Measurements from ENCODE around the gene MEGF10. TPM values are rescaled to one million over a fixed set of nuclear protein-coding genes. Genes with fewer than 3 reads are reported as not detected.

MEGF10 gene
- total RNA-seq, 1 donor from 2014 or later: 0.32 TPM

DNA sequence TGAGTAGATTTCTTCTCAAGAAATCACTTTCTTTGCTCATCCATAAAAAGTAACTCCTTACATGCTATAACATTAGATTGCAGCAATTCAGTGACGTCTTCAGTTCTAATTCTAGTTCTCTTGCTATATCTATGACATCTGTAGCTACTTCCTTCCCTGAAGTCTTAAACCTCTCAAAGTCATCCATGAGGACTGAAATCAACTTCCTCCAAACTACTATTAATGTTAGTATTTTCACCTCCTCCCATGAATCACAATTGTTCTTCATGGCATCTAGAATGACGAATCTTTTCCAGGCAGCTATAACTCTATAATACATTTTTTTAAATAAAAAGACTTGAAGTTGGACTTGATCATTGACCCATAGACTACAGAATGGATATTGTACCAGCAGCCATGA is 180.6 kb downstream of the MEGF10 start:
- DNase-seq (ENCODE audit: low spot score): no peak
- intact Hi-C loops (cut with DNase I): no loop called here

DNA sequence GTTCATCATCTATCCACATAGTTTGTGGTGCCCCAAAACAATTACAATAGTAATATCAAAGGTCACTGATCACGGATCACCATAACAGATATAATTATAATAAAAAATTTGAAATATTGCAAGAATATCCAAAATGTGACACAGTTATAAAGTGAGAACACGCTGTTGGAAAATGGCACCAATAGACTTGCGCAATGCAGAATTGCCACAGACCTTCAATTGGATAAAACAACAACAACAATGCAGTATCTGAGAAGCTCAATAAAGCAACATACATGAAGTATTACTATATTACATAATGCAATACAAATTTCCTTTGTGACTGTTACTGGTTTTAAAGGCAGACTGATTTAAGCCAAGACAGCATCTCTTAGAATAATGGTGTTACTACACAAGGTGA is 182.1 kb downstream of the MEGF10 start:
- no peak for DNase-seq (ENCODE audit: low spot score)
- intact Hi-C loops (cut with DNase I): no loop called here

DNA sequence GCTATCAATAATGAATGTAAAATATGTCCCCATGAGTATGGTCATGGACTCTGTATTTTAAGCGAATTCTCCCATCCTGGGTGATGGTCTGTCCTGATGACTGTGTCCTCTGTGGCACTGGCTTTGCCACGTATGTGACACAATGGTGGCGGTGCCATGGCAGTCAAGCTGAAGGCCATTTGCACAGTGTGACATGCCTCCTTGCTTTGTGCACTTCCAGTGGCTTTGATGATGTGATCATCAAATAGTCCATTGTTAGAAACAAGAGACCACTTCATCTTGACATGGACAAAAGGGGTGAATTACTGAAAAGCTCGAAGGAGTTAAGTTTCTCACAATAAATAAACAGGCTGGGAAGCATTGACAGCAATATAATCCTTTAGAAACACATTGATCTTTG is 195.9 kb downstream of the MEGF10 start:
- intact Hi-C loops (cut with DNase I): no loop called here
- DNase-seq (ENCODE audit: low spot score): no peak

DNA sequence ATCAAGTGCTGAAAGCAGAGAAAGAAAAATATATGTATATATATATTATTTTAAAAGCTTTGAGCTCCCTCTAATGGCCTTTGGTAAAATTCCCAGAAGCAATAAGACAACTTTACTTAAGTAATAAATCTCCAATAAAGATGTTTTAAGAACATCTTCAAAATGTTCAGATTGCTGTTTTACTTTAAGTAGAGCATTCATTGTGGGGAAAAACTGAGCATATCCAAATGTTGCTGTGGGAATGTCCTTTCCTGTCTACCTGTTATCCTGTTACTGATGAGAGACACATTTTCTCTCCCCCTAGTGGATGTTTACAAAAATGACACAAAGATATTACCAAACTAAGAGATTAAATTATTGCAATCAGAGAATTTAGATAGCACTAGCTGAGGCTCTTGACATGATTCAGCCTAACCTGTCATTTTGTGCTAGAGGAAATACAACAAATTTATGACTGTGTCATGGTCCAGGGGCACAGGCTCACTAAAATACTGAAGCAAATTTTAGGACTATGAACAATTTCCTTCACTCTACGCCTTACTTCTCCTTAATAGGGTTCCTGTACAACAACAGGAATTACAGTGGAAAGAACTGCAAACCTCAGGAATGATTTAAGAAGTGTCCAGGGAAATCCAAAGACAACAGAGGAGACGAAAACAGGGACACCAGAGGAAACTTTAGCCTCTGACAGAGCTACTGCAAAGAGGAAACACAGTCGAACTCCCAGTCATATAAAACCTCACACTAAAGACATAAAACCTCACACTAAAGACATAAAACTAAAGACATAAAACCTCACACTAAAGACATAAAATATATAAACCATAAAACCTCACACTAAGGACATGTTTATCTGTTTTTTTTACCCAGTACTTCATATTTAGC is 202.5 kb downstream of the MEGF10 start:
- intact Hi-C loops (cut with DNase I): loop anchor here (5.0 kb wide), 2 partner anchors 201 to 656 kb away; partner anchors contain the start of gene MEGF10
- no peak for DNase-seq (ENCODE audit: low spot score)

DNA sequence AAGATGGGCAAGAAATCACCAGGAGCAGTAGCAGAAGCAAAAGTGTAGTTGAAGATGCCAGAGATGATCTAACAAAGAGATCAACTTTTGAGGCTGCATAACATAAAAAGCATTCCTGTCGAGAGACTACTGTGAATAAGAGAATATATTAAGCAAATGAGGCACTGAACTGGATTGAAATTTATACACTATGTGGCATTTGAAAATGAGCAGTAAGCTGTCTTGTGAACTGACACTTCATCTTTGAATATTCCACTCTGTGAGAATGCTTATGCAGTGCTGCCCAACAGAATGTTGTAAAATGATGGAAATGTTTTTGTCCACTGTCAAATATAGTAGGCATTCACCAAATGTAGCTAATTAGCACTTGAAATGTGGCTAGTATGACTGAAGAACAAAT is 208.0 kb downstream of the MEGF10 start:
- intact Hi-C loops (cut with DNase I): no loop called here
- no peak for DNase-seq (ENCODE audit: low spot score)

DNA sequence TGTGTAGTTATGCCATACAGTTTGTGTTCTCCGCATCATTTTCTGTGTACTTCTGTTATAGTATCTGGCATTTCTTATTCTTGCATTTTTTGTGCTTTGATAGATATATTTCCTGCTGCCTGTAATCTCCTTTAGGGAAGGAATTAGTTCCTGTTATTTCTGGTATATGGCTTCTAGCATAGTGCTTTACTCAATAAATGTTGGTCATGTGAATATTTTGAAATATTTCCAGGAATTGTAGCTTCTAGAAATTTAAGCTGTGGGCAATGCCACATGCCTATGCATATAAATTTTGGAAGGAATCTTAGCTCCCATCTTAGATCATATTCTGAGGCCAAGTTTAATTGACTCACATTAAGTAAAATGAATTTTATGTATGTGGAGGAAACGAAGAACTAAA is 215.3 kb downstream of the MEGF10 start:
- intact Hi-C loops (cut with DNase I): no loop called here
- no peak for DNase-seq (ENCODE audit: low spot score)

DNA sequence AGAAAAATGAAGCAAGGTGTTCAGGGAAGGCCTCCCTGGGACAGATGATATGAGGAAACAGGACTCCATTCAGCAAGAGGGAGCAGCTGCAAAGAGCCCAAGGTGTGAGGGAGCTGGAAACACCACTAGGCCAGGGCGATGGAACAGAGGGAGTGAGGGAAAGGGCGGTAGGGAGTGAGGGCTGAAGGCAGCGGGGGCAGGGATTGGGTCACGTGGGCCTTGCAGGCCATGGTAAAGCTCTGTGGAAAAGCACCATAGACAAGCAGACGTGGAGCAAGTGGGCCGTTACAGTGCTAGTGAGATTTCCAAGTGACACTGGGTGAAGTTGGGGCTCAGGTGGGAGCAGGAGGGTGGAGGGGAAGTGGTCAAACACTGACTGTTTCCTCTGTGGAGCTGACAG is 216.0 kb downstream of the MEGF10 start:
- intact Hi-C loops (cut with DNase I): no loop called here
- DNase-seq (ENCODE audit: low spot score): no peak

DNA sequence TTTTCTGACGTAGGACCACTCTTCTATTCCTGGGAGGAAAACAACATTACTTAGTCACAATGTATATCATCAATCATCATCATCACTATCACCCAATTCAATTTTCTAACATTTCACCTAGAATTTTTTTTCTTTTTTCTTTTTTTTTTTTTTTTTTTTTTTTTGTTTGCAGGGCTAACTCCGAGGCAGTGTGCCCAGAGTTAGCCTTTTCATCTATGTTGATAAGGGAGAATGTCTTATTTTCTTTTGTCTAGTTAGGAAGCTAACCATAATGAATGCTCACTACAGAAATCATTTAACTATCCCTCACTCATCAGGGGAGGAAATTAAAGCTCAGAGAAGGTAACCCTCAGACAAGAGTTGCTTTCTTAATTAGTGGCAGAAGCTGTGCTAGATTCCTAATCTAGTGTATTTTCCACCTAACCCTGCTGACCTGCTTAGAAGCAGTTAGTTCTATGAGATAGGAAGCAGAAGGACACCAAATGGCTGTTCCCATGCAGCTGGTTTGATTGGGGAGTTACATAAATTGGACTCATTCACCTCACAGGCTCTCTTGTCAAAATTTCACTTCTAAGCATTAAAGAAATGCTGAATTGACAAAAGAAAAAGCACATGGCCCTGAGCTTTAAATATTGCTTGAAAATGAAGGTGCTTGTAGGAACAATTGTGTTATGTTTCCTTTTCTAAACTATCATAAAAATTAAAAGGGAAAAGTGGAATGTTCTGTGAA is 218.2 kb downstream of the MEGF10 start:
- DNase-seq (ENCODE audit: low spot score): no peak
- intact Hi-C loops (cut with DNase I): no loop called here

Other genes with a start within 250 kb of the MEGF10 start
- gene C5orf63, start 217.3 kb upstream of the MEGF10 start, total RNA-seq: 11.5 TPM
- gene PRRC1, start 226.8 kb downstream of the MEGF10 start, total RNA-seq: 26.5 TPM